ENCODE measurements around the gene GAB1. TPM values are rescaled to one million over a fixed set of nuclear protein-coding genes. Genes with fewer than 3 reads are reported as not detected.

Gene GAB1
- total RNA-seq, 1 experiment from 2014 or later, result 14.1 TPM

DNA sequence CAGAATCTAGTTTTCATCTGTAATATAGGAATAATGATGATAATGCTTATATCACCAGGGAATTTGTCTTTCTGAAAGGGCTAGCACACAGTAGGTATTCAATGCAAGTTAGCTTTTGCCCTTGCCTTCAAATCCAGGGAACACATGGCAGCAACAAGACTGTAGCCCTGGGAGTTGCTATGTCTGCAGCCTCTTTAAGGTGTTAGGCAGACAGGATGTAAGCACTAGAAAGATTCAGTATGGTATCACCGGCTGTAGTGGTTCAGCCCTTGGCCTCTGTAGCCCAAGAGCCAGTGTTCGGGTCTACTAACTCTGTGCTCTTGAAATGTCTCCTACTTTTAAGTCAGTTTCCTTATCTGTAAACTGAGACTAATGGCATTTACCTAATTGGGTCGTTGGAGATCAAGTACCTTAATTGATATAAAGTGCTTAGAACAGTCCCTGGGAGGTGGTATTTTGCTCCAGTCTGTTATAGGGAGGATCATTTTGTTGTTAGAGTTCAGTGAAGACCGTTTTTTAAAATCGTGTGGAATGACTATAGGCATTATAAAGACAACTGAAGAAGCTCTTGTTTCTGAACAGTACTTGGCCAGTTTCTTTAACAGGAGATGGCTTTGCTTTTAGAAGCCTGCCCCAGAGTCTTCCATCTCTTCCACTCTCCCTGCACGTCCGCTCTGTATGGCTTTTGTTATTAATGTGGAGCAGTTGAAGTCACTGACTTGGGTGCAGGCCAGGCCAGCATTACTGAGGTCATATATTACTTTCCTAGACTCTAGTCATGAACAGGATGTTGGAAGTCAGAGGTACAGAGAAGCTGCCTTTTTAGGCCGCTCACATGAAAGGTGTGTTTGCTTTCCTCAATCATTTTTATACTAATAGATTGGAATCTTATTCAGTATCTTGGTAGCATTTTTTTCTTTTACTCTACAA, 44.8 kb downstream of the GAB1 start:
- DNase-seq, result no peak
- H3K27me3 ChIP-seq (ENCODE audit: control insufficient read depth, insufficient read depth, low read length), result no peaks in the 10 kb centered on the region
- H3K36me3 ChIP-seq (replicated peaks; ENCODE audit: control insufficient read depth, insufficient read depth, low read length), result no peaks in the 10 kb centered on the region
- no peak overlapping the region for H3K4me3 ChIP-seq (ENCODE audit: insufficient read depth, low read depth, low read length)

DNA sequence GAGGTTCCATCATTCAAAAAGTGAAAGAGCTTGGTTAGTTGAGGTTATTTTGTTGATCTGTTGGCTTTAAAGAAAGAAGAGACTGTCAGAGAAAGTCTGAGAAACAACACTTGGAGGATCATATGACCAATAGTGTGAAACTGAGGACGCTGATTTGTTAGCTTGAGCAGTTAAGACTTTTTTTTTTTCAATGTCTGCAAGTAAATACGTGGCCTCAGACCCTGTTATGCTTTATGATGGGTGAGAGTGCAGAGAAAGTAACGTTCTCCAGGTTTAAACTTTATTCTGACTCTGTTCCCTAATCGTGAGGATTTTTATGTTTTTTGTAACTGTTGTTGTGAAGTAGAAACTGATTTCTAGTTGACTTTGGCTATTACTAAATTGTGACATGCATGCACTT, 45.9 kb downstream of the GAB1 start:
- Histone ChIP-seq H3K27me3 (ENCODE audit: control insufficient read depth, insufficient read depth, low read length) (no peaks in the 10 kb centered on the region), H3K4me3 (ENCODE audit: insufficient read depth, low read depth, low read length) (no peak overlapping the region), H3K36me3 (replicated peaks; ENCODE audit: control insufficient read depth, insufficient read depth, low read length) (no peaks in the 10 kb centered on the region)
- DNase-seq, result no peak

DNA sequence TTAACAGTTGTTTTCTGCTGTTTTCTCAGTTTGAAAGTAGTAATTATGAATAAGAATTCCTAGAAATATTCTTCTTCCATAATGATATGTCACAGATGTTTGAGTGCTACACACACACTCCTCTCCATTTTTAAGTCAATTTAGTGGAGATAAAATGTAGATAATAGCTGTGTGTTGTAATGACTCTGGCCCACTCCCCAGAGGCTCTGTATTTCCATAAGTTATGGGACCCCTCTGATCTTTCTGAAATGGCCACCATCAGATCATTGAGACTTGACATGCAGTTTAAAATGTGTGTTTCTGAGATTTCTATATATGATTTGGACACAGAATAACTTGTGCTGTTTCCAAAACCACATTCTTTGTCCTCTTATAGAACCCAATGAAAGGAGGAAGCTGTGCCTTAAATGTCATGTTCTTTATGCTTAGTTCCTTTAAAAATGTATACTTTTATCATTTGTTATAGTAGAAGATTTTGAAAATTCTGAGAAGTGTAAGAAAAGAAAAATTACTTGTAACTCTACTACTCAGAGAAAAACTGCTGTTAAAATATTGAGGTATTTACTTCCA, 46.4 kb downstream of the GAB1 start:
- no peaks in the 10 kb centered on the region for H3K36me3 ChIP-seq (replicated peaks; ENCODE audit: control insufficient read depth, insufficient read depth, low read length)
- no peak for DNase-seq
- no peak overlapping the region for H3K4me3 ChIP-seq (ENCODE audit: insufficient read depth, low read depth, low read length)
- H3K27me3 ChIP-seq (ENCODE audit: control insufficient read depth, insufficient read depth, low read length), result no peaks in the 10 kb centered on the region

DNA sequence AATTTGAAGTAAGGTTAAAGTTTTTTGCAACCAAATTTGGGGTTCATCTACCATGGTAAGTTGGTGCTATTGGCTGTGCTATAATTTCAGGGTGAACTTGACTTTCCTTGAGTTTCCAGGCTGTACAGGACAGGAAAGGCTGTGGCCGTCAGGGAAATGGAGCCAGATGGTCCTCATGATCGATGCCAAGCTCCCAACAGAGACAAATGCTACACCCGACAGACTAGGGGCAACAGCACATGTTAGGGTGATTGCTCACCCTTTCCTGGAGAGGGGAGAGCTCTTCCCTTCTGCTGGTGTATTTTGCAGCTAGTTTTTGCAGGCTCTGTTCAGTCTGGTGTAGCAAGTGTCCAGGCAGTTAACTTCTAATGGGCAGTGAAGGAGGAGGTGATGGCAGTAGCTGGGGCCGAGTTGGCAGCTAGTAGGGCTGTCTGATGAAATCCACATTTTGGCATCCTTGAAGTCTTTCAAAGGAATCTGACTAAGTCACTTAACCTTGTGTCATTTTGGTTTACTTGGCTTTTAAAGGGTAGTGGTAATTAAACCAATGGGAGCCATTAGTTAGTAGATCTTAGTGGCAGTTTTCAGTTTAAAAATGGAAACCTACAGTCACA, 47.8 kb downstream of the GAB1 start:
- DNase-seq, result no peak
- Histone ChIP-seq H3K36me3 (replicated peaks; ENCODE audit: control insufficient read depth, insufficient read depth, low read length) (no peaks in the 10 kb centered on the region), H3K4me3 (ENCODE audit: insufficient read depth, low read depth, low read length) (no peak overlapping the region), H3K27me3 (ENCODE audit: control insufficient read depth, insufficient read depth, low read length) (no peaks in the 10 kb centered on the region)

DNA sequence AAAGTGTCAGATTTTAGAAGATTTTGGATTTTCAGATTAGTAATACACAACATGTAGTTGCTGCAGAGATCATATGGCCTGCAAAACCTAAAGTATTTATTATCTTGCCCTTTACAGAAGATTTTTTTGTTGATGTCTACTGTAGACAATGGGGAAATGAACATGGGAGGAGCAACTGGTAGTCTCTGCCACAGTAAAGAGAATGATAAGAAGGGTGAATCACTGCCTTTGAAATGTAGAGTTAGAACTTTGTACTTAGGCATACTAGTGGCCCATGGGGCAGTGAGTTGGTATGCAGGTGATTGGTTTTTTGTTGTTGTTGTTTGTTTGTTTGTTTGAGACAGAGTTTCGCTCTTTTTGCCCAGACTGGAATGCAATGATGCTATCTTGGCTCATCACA, 50.1 kb downstream of the GAB1 start:
- no peaks in the 10 kb centered on the region for H3K27me3 ChIP-seq (ENCODE audit: control insufficient read depth, insufficient read depth, low read length)
- H3K36me3 ChIP-seq (replicated peaks; ENCODE audit: control insufficient read depth, insufficient read depth, low read length), result no peaks in the 10 kb centered on the region
- DNase-seq, result no peak

DNA sequence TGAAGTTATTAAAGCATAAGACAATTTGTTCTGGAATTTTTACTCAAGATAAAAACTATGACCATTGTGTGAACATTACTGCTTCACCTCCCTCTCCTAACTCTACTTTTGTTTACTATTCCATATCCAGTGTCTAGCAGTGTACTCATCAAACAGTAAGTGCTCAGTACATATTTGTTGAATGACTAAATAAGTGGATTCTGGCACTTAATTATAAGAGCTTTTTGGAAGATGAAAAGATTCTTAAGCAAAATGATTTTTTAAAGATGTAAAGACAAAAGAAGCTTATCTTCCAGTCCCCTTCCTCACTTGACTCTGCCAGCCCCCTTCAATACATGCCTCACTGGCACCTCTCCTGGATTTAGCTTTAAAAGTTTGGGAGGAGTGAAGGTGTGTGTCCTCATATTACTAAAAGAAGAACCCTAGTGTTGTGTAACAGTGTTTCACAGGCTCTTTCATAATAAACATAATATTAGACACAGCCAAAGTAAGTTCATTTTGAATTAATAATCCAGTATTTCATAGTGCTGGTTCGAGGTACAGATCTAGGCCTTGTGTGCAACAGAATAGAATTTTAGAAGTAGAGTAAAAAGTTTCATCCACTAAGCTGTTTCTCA, 53.0 kb downstream of the GAB1 start:
- H3K36me3 ChIP-seq (replicated peaks; ENCODE audit: control insufficient read depth, insufficient read depth, low read length), result no peaks in the 10 kb centered on the region
- DNase-seq, result no peak
- no peak overlapping the region for H3K4me3 ChIP-seq (ENCODE audit: insufficient read depth, low read depth, low read length)
- no peaks in the 10 kb centered on the region for H3K27me3 ChIP-seq (ENCODE audit: control insufficient read depth, insufficient read depth, low read length)

More for the DNA sequence above, 50.1 kb downstream of the GAB1 start:
- no peak overlapping the region for H3K4me3 ChIP-seq (ENCODE audit: insufficient read depth, low read depth, low read length)

DNA sequence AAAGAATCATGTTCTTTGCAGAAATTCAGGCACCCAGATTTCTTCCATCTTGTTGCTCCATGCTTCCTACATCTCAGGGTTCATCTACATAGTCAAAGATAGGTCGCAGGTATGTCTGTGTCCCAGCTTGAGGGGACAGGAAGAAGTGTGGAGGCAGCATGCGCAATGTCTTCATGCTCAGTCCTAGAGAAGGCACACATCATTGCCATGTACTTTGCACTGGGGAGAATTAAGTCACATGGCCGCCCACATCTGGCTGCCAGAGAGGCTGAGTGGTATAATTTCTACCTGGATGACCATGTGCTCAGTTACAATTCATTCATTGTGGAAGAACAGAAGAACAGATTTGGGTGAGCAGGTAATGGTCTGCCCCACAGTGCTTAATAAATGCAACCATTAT, 54.1 kb downstream of the GAB1 start:
- no peak for DNase-seq
- no peak overlapping the region for H3K4me3 ChIP-seq (ENCODE audit: insufficient read depth, low read depth, low read length)

DNA sequence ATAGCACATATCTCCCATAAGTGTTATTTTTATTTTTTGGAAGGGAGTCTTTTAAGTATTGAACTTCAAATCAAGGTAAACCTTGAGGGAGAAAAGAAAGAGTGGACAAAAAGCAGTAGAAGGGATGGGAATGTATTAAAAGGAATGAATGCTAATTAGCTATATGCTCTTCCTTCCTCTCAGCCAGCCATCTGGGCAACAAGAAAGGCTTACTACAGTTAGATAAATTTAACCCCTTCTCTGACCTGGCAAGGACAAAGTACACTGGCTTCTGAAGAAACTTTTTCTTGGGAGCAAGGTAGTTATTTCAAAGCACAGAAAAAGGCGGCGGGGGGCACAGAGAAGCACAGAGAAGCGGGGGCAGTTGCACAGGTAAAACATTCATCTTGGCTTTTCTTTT, 54.6 kb downstream of the GAB1 start:
- H3K36me3 ChIP-seq (replicated peaks; ENCODE audit: control insufficient read depth, insufficient read depth, low read length), result no peaks in the 10 kb centered on the region
- H3K4me3 ChIP-seq (ENCODE audit: insufficient read depth, low read depth, low read length), result no peak overlapping the region
- DNase-seq, result no peak
- no peaks in the 10 kb centered on the region for H3K27me3 ChIP-seq (ENCODE audit: control insufficient read depth, insufficient read depth, low read length)

More for the DNA sequence above, 54.1 kb downstream of the GAB1 start:
- Histone ChIP-seq H3K36me3 (replicated peaks; ENCODE audit: control insufficient read depth, insufficient read depth, low read length) (no peaks in the 10 kb centered on the region), H3K27me3 (ENCODE audit: control insufficient read depth, insufficient read depth, low read length) (no peaks in the 10 kb centered on the region)

DNA sequence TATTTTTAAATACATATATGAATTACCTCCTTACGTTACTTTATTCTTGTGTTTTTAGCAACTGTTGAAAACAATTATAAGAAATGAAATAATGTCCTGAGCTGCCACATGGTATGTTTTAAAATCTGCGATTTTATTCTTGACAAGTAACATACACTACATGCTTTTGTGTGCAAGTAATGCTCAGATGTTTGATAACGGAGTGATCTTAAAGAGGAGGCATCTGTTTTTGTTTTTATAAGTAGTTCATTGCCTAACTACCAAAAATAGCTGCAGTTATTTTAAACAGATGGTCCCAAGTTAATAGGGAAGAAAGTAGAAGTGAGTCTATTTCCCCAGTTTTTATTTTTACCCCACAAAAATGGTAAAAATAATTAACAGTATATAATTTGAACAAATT, 55.2 kb downstream of the GAB1 start:
- Histone ChIP-seq H3K36me3 (replicated peaks; ENCODE audit: control insufficient read depth, insufficient read depth, low read length) (no peaks in the 10 kb centered on the region), H3K4me3 (ENCODE audit: insufficient read depth, low read depth, low read length) (no peak overlapping the region), H3K27me3 (ENCODE audit: control insufficient read depth, insufficient read depth, low read length) (no peaks in the 10 kb centered on the region)
- DNase-seq, result no peak

DNA sequence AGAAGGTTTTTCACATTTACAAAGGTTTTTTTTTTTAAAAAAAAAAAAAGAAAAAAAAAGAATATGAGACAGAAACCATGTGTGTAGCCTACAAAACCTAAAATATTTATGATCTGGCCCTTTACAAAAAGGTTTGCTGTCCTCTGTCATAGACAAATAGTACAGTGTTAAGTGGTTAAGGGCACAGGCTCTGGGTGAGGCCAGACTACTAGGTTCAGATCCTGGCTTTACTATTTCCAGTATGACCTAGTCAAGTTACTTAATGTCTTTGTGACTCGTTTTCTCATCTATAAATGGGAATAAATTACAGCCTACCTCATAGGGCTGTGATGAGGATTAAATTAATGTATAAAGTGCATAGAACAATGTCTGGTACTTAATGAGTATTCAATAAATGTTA, 56.5 kb downstream of the GAB1 start:
- no peak for DNase-seq
- Histone ChIP-seq H3K27me3 (ENCODE audit: control insufficient read depth, insufficient read depth, low read length) (no peaks in the 10 kb centered on the region), H3K36me3 (replicated peaks; ENCODE audit: control insufficient read depth, insufficient read depth, low read length) (no peaks in the 10 kb centered on the region), H3K4me3 (ENCODE audit: insufficient read depth, low read depth, low read length) (no peak overlapping the region)

DNA sequence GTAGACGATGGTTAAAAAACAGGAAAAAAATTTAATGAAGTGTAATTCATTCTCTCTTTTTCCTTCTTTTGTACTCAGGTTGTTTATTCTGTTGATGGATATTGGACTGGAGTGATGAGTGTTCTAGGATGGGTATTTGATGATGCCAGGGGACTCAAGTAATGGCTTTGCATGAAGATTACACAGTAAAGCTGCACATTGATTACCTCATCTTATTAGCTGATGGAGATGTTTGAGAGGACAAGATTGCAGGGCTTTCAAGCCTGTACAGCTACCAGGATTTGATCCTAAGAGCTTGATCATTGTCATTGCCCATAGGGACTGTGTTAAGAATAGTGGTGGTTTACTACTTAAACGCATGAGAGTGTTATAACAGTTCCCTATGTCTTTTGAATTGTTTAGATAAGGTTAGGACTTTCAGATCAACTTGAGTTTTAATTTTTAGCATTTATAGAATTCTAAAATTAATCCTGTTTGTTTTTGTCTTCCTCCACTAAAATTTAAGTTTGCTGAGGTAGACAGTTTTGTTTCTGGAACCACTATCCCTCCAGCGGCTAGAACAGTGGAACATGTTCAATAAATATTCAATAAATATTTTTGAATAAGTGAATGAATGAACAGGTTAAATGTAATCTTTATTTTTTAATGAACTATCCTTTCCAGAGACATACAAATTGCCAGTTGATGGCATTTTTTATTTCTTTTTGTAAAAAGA, 58.2 kb downstream of the GAB1 start:
- no peak overlapping the region for H3K4me3 ChIP-seq (ENCODE audit: insufficient read depth, low read depth, low read length)
- H3K27me3 ChIP-seq (ENCODE audit: control insufficient read depth, insufficient read depth, low read length), result no peaks in the 10 kb centered on the region
- DNase-seq, result no peak
- H3K36me3 ChIP-seq (replicated peaks; ENCODE audit: control insufficient read depth, insufficient read depth, low read length), result no peaks in the 10 kb centered on the region

DNA sequence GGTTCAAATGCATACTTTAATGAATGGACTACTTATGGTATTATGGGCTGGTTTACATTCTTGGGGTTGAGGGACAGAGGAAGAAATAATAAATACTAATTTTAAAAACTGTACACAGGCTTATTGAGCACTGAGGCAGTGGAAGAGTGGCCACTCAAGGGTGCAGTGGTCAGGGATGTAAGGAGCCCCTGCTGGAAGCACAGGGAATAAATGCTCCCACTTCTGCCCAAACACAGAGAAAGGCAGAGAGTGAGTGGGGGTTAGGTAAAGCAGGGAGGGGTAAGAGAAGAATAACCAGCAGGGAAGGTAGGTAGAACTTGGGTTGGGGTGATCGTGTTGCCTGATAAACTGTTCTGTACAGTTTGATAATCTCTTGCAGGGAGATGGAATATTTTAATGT, 60.0 kb downstream of the GAB1 start:
- H3K27me3 ChIP-seq (ENCODE audit: control insufficient read depth, insufficient read depth, low read length), result no peaks in the 10 kb centered on the region
- DNase-seq, result no peak
- no peak overlapping the region for H3K4me3 ChIP-seq (ENCODE audit: insufficient read depth, low read depth, low read length)
- H3K36me3 ChIP-seq (replicated peaks; ENCODE audit: control insufficient read depth, insufficient read depth, low read length), result no peaks in the 10 kb centered on the region

DNA sequence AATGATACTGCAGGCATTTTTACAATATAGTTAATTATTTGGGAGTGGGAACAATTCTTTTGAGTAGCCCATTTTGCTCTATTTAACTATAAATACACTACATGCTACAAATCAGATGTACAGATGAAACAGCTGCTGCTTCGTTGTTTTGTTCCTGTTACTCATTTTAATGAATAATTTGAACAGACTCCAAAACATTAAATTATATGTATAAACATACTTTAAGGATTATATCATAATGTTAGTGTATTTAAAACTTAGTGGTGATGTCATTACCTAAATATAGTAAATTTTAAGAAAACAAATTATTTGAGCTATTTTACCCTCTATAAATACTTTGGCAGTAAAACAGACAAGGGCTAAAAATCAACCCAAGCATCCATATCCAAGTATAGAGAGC, 60.7 kb downstream of the GAB1 start:
- H3K4me3 ChIP-seq (ENCODE audit: insufficient read depth, low read depth, low read length), result no peak overlapping the region
- H3K27me3 ChIP-seq (ENCODE audit: control insufficient read depth, insufficient read depth, low read length), result no peaks in the 10 kb centered on the region
- DNase-seq, result no peak
- H3K36me3 ChIP-seq (replicated peaks; ENCODE audit: control insufficient read depth, insufficient read depth, low read length), result no peaks in the 10 kb centered on the region

DNA sequence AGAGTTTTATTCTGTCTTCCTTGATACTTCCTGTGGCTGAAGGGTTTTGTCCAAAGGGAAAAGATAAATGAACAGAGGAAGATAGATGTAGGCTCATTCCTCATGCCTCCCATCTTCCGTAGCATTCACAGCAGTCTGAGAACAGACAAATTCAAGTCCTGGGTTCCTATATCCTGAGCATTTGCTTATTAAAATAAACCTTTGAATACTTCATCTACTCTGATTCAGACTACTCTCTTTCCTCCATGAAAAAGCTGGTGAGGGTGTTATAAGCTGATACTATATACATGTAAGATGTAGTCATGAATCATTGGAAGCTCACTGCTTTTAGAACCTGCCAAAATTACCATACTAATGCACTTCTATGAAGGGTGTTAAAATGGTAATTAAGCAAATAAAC, 61.2 kb downstream of the GAB1 start:
- no peaks in the 10 kb centered on the region for H3K27me3 ChIP-seq (ENCODE audit: control insufficient read depth, insufficient read depth, low read length)
- H3K36me3 ChIP-seq (replicated peaks; ENCODE audit: control insufficient read depth, insufficient read depth, low read length), result no peaks in the 10 kb centered on the region
- DNase-seq, result no peak
- no peak overlapping the region for H3K4me3 ChIP-seq (ENCODE audit: insufficient read depth, low read depth, low read length)
